Stimulated activated CD4-positive, alpha-beta T cell treated with anti-CD3 and anti-CD28 coated beads, TNF-alpha, amount 100 ng/mL, for 24 hours (primary cell): ENCODE measurements around the gene POLDIP2.

Source experiments
- DNase-seq, 3 experiments: peaks; one replicate each; pipeline ENCODE4 v3.0.0-alpha.2; 2020; ENCODE audit warnings: low read depth in 3 of 3

Gene POLDIP2

GRCh38 chr17:28357061-28357900 lies at the start of gene POLDIP2:
POLDIP2 (minus strand) TSS chr17:28357527; CDS start chr17:28357448, 79 bp downstream.
- DNase-seq: peak; percentile 92 to 94 (median 92)

GRCh38 chr17:28406473-28406814 lies 49.1 kb upstream of the POLDIP2 start:
- DNase-seq: no peak

GRCh38 chr17:28405632-28406472 lies 48.5 kb upstream of the POLDIP2 start, which contains the start of gene SLC46A1:
SLC46A1 (minus strand) TSS chr17:28406212; CDS start chr17:28406114, 98 bp downstream.
- peak; percentile 26 to 72 (median 43) for DNase-seq

GRCh38 chr17:28404812-28405570 lies 47.7 kb upstream of the POLDIP2 start:
- DNase-seq: no peak

GRCh38 chr17:28404461-28404811 lies 47.1 kb upstream of the POLDIP2 start:
- no peak for DNase-seq

GRCh38 chr17:28404007-28404406 lies 46.7 kb upstream of the POLDIP2 start:
- no peak for DNase-seq

GRCh38 chr17:28402844-28403243 lies 45.5 kb upstream of the POLDIP2 start:
- DNase-seq: no peak

GRCh38 chr17:28402224-28402630 lies 44.9 kb upstream of the POLDIP2 start:
- DNase-seq: no peak

- no peak for DNase-seq
Measured at GRCh38 chr17:28399808-28400207, 42.5 kb upstream of the POLDIP2 start.

GRCh38 chr17:28398280-28398981 lies 41.1 kb upstream of the POLDIP2 start:
- no peak for DNase-seq

- DNase-seq: no peak
Measured at GRCh38 chr17:28397687-28398279, 40.5 kb upstream of the POLDIP2 start.

- no peak for DNase-seq
Measured at GRCh38 chr17:28397275-28397674, 39.9 kb upstream of the POLDIP2 start.

- no peak for DNase-seq
Measured at GRCh38 chr17:28396635-28397239, 39.4 kb upstream of the POLDIP2 start.

- no peak for DNase-seq
Measured at GRCh38 chr17:28395968-28396367, 38.6 kb upstream of the POLDIP2 start.

- DNase-seq: no peak
Measured at GRCh38 chr17:28395426-28395825, 38.1 kb upstream of the POLDIP2 start.

- DNase-seq: no peak
Measured at GRCh38 chr17:28394337-28395116, 37.2 kb upstream of the POLDIP2 start.

GRCh38 chr17:28392491-28392890 lies 35.2 kb upstream of the POLDIP2 start:
- no peak for DNase-seq

- no peak for DNase-seq
Measured at GRCh38 chr17:28391401-28391800, 34.1 kb upstream of the POLDIP2 start.

GRCh38 chr17:28390984-28391383 lies 33.7 kb upstream of the POLDIP2 start:
- no peak for DNase-seq

- DNase-seq: no peak
Measured at GRCh38 chr17:28390563-28390962, 33.2 kb upstream of the POLDIP2 start.
